CD4-positive, alpha-beta T cell treated with Interleukin-2 at 100 ng/mL for 4 hours (primary cell): Measurements from ENCODE around the gene DPM2.
A peak's percentile ranks its signal among the peaks of the same experiment; 100 is the strongest.

ENCODE experiments used
- DNase-seq: peaks from one replicate; pipeline ENCODE4 v3.0.0-alpha.2; 2020; ENCODE audit warnings: low spot score

Gene DPM2

GRCh38 chr9:127955294-127956015, 17.8 kb upstream of the DPM2 start:
- peak; percentile 91 for DNase-seq

DNA sequence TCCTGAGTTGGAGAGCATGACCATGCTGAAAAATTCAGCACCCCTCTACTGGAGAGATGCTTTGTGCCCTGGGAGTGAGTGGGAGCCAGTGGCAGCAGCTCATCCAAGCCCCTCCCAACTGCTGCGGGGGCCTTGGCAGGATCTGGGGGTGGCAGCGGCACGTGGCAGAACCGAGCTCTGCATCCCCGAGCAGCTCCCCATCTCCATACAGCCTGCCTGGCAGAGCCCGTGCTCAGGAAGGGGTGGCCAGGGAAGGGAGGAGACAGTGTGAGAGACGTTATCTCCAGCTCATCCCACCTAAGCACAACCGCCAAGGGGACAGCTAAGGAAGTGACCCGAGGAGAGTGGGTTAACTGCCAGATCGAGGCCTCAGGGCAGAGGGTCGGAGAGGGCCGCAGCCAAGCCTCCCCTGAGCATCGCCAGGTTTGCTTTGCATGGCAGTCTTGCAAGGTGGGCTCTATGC, 17.2 kb upstream of the DPM2 start:
- DNase-seq: no peak

DNA sequence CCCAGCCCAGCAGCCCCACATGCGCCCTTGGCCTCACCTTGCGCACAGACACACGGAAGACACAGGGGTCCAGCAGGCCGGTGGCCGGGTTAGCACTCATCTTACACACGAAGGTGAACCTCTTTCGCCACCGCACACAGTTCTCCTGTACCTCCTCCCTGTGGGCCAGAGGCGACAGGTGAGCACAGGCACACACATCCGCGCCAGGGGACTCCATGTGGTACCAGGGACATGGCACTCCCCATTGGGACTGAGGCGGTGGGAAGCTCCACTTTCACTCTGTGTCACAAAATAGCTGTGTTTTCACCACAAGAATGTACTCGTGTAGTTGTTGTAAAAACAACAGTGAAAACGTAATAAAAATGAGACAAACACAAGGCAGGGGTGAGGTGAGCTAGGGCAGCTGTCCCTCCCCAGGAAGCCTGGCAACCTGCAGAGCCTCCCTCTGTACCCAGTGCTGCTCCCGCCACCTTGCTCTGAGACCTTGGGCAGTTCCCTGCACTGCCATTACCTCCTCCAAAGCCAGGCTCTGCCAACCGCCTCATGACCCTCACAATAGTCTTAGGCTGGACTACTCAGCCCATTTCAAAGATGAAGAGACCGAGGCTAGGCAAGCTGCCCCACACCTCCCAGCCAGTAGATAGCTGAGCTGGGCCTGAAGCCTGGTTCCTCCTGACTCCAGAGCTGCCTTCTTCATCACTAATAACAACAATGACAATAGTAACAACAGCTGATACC, 16.3 kb upstream of the DPM2 start:
- no peak for DNase-seq

GRCh38 chr9:127953154-127953553, 15.5 kb upstream of the DPM2 start:
- no peak for DNase-seq

DNA sequence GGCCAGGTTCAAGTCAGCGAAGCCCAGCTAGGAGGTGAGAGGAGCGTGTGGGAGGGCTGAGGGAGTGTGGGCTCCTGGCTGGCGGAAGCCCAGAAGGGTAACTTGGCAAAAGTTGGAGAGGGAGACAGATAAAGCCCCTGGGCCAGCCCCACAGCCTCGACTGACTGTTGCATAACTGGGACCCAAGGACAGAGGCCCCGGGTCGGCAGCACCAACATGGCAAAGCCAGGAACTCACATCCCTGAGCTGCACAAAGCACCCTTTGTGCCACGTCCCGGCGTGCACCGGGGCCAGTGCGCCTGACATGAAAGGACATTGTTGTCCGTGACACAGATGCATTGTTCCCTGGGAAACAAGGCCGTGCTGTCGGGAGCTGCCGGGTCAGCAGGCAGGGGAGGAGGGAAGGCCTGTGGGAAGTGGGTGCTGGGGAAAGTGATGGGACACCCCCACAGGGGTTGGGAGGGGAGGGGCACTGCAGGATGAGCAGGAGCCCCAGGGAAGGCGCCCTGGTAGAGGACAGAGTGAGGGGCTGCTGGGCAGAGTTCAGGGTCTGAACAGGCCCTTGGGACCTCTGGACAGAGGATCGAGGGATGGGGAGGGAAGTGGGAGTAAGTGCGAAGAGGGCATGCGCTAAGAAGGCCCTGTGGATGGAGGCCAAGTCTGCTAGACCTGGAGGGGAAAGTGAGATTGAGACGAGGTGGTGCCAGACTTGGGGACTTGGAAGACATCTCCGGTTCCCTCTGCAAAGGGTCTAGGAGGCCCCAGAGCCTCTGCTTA, 13.0 kb upstream of the DPM2 start:
- no peak for DNase-seq

GRCh38 chr9:127949827-127950512, 12.3 kb upstream of the DPM2 start:
- DNase-seq: no peak

DNA sequence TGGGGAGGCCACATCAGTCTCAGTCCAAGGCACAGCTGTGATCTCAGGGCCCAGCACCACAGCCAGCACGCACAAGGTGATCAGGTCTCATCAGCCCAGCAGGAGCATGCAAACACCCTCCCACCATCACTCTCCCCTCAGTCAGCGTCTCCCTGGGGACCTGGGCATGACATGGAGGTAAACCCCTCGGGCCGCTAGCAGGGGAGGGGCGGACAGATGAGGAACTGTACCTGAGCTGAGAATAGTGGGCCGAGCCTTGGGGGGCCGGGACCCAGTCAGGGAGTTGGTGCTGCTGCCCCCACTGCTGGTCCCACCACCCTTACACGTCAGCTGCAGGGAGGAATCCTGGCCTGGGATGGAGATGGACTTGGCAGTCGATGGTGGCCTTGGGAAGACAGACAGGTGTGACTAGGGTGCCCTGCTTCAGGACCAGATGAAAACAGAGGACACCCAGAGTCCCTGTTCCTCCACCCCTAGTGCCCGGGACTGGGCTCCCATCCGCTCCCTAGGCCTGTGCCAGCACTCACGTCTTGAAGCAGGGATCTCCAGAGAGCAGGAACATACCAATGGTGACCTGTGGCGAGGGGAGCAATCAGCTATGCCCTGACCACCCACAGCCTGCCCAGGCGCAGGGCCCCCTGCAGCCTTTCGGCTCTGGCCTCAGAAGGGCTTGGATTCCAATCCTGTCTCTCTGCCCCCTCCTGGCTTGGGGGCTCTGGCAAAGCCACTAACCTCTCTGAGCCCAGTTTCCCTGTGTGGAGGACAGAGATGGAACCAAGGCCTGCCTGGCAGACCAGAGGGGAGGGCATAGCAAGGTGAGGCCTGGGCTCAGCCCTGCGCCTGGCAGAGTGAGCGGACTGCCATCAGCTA, 10.4 kb upstream of the DPM2 start:
- no peak for DNase-seq

GRCh38 chr9:127946728-127947127, 9.1 kb upstream of the DPM2 start:
- no peak for DNase-seq

- no peak for DNase-seq
Measured at GRCh38 chr9:127945942-127946341, 8.3 kb upstream of the DPM2 start.

- DNase-seq: no peak
Measured at GRCh38 chr9:127945338-127945737, 7.7 kb upstream of the DPM2 start.

DNA sequence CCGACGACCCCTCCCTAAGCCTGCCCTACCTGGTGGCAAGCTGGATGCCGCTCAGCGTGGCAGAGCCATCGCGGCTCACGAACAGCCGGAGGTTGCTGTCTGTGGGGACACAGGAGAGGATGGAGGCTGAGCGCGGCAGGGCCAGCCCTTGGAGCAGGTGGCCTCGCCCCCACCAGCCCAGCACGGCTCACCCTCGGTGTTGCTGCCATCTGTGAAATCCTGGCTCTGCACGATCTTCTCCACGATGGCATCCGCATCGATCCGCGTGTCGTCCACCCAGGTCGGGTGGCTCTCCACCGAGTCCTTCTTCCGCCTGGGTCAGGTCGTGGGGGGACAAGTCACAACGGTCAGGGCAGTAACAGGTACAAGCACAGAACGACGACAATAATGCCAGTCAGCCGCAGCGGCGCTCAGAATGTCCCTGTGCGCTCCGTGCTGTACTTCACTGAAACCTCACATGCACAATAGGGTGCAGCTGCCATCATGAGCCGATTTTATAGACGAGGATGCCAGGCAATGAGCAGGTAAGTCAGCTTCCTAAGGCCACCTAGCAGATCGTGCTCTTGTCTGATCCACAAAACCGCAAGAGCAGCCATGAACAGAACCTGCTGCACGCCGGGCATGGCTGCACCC, 7.0 kb upstream of the DPM2 start:
- DNase-seq: no peak

GRCh38 chr9:127943731-127944144, 6.1 kb upstream of the DPM2 start:
- peak; percentile 72 for DNase-seq

DNA sequence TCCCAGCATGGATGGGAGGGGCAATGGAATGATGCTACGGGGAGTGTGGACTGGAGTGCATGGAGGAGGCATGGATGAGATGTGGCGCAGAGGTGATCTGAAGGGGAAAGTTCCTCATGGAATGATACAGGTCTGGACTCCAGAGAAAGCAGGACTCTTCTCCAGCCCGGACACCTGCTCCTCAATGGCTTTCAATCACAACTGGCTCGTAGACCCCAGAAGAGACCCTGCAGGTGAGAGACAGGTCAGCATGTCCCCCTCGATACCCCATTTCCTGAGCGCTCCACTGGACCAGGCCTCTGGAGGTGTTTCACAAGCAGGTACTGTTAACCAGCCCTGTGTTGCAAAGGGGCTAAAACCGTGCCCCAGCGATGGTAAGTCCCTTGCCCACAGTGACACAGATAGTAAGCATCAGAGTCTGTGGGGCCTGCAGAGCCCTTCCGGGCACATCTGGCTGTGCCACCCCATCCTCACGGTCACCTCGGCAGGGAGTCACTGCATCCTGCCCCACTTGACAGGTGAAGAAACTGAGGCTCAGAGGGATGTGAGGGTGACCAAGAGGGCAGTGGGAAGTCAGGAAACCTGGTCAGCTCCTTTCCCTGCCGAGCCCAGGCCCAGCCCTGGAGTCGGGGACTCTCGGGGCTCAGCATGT, 5.5 kb upstream of the DPM2 start:
- no peak for DNase-seq

DNA sequence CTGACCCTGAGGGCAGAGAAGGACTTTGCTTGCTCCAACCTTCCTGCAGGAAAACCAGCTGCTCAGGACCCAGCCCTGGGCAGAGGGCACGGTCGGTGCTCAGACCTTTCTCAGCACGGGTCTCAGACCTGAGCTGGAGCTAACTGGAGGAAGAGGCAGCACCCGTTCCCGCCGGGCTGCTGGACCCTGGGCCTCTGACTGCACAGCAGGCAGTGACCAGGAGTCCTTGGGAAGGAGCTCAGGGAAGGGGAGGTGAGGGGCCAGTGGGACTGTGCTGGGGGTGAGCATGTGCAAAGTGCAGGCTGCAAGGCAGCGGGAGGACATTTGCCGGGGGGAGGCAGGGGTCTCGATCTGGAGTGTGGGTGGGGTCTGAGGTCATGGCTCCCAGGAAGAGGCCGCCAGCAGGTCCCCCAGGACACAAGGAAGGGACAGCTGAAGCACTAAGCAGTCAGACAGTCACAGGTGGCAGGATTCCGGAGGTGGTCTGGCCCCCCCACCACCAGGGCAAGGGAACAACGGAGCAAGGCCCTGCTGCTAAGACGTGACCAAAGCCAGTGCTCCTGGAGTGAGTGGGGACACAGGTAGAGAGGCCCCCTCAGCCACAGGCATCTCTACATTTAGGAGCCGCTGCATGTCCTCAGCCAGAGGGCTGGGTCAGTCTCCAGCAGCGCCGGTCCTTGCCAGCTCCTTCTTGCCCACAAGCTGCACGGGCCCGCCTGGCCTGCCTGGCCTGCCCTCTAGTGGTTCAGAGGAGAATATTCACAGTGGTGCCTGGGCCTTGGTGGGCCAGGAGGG, 4.8 kb upstream of the DPM2 start:
- DNase-seq: peak; percentile 51

DNA sequence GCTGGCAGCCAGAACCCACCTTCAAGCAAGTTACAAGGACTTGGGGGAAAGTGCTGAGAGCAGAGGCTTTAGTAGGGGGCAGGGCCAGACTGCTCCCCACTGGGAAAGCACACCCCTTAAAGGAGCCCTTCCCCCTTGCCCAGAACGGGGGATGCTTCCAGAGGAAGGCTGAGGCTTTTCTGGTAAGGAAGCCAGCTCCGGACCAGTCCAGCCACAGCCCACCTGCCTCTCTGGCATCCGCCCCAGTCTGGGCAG, 4.2 kb upstream of the DPM2 start:
- DNase-seq: no peak

GRCh38 chr9:127941062-127941960, 3.7 kb upstream of the DPM2 start:
- no peak for DNase-seq

GRCh38 chr9:127940593-127940992, 2.9 kb upstream of the DPM2 start:
- no peak for DNase-seq

DNA sequence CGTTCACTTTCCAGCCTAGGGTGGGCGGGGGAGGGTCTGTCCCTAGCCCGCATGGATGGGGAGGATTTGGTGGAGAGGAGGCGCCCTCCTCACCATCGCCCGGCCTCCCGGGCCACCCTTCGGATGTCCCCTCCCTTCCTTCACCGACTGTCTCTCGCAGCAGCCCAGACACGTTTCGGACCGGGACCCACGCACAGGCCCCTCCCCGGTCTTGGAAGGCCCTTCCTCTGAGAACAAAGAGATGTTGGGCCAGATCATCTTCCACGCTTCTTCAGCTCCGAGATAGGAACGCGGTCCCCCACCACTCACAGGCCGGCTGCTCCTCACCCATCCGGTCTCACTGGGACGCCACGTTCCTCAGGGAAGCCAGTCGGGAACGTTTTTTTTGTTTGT, 640 bp upstream of the DPM2 start:
- no peak for DNase-seq

- DNase-seq: no peak
Measured at GRCh38 chr9:127937056-127937387, 632 bp downstream of the DPM2 start.
